Esophagus muscularis mucosa (tissue), 3 donors: ENCODE measurements around the gene ATP1B1.

Experiments
- EP300 ChIP-seq: sonication (generic); formaldehyde crosslinking; IDR thresholded peaks from one replicate; pipeline ENCODE4 v1.6.1; 2017; ENCODE audit warnings: antibody characterized with exemption
- POLR2A ChIP-seq: fragments of 450-650 bp; IDR thresholded peaks from one replicate; pipeline ENCODE4 v1.6.1; 2017; ENCODE audit warnings: antibody characterized with exemption, moderate library complexity, mild to moderate bottlenecking, low read depth
- POLR2AphosphoS5 ChIP-seq, 2 donors: sonication (generic); formaldehyde crosslinking; IDR thresholded peaks; one replicate each; pipeline ENCODE4 v1.6.1; 2017; ENCODE audit warnings: antibody characterized with exemption in 2 of 2

DNA sequence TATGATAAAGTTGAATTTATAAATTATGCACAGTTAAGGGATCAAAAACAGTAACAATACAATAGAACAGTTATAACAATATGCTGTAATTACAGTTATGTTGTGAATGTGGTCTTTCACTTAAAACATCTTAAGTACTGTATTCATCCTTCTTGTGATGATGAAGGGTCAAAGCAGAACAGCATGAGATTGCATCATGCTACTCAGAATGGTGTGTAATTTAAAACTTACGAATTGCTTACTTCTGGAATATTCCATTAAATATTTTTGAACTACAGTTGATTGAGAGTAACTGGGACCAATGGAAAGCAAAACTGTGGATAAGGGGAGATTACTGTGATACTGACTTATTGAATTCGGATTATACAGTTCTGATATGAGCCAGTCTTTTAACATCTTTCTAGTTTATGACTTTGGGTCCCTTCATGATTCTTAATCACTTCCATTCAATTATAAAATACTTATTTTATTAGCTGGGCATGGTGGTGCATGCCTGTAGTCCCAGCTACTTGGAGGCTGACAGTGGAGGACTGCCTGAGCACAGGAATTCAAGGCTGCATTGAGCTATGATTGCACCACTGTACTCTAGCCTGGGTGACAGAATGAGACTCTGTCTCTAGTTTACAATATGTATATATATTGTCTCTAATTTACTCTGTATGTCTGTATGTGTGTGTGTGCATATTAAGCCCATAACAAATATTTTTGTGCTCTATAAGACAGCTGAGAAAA is 43.2 kb downstream of the ATP1B1 start:
- TF ChIP-seq POLR2A, result no peak
- no peak for TF ChIP-seq EP300
- no peak for TF ChIP-seq POLR2AphosphoS5 (IDR thresholded peaks at IDR 0.05)
